Activated B cell treated with CpG ODN at 0.5 μM for 24 hours (primary cell): Measurements from ENCODE around the gene PNLIPRP1. TPM values are rescaled to one million over a fixed set of nuclear protein-coding genes. Genes with fewer than 3 reads are reported as not detected.

ENCODE experiments used
- ATAC-seq: fragments of 200-7000 bp; cut with Tn5 transposase; one replicate; pipeline ENCODE4 v1.10.0; 2021; ENCODE audit warnings: low read depth, mild to moderate bottlenecking, moderate library complexity
- CTCF ChIA-PET: fragments of 350-600 bp; sonication (Branson Sonifier 250); formaldehyde crosslinking; loops from one replicate; lab custom pipeline; 2021; ENCODE audit warnings: antibody characterized with exemption; lab: Charles Lee
- POLR2A ChIA-PET: fragments of 350-600 bp; sonication (Branson Sonifier 250); formaldehyde crosslinking; loops from one replicate; lab custom pipeline; 2021; ENCODE audit warnings: antibody characterized with exemption; lab: Charles Lee
- DNase-seq: peaks from one replicate; pipeline ENCODE4 v3.0.0; 2022
- H3K27ac Mint-ChIP-seq: one replicate; pipeline ENCODE4 v1.8.0; 2020; ENCODE audit warnings: mixed read lengths
- H3K27me3 Mint-ChIP-seq: one replicate; pipeline ENCODE4 v1.8.0; 2021; ENCODE audit warnings: mixed read lengths
- H3K36me3 Mint-ChIP-seq: one replicate; pipeline ENCODE4 v1.8.0; 2021; ENCODE audit warnings: low read depth, mixed read lengths
- H3K4me1 Mint-ChIP-seq: one replicate; pipeline ENCODE4 v1.8.0; 2021; ENCODE audit warnings: mixed read lengths
- H3K4me3 Mint-ChIP-seq: one replicate; pipeline ENCODE4 v1.8.0; 2020; ENCODE audit warnings: mild to moderate bottlenecking, mixed read lengths
- H3K9me3 Mint-ChIP-seq: one replicate; pipeline ENCODE4 v1.8.0; 2020; ENCODE audit warnings: mixed read lengths
- intact Hi-C: fragments of 100-400 bp; cut with micrococcal nuclease; formaldehyde crosslinking; loops from one replicate; pipeline ENCODE4 v1.15.1; 2024
- total RNA-seq: library from RNA; stranded (reverse); gene quantifications from 2 replicates; pipeline ENCODE4 v1.2.3, GENCODE V29; 2022
- TF ChIP-seq, protein P1 (sequence below): fragments of 200-600 bp; IDR thresholded peaks from one replicate; pipeline ENCODE4 v1.8.0; 2022; ENCODE audit warnings: antibody characterized with exemption, mild to moderate bottlenecking

PNLIPRP1 gene
- total RNA-seq, 1 donor from 2014 or later, result not detected

DNA sequence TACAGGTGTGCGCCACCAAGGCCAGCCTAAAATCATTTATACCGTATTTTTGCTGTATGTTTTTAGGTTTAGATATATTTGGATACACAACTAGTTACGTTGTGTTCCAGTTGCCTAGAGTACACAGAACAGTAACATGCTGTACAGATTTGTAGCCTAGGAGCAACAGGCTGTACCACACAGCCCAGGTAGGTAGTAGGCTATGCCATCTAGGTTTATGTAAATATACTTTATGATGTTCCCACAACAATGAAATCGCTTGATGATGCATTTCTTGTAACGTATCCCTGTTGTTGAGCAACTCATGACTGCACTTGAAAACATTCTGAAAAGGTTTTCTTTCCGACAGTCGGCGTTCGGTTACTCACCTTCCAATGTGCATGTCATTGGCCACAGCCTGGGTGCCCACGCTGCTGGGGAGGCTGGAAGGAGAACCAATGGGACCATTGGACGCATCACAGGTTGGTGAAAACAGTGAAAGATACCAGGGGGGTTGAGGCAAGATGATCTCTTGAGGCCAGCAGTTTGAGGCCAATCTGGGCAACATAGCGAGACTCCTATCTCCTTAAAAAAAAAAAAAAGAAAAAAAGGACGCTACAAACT, 37.3 kb upstream of the PNLIPRP1 start:
- DNase-seq (no peak), ATAC-seq (no peak)
- CTCF ChIA-PET, result no interaction called here
- intact Hi-C loops, result no loop called here
- Mint-ChIP-seq H3K4me1 (no peaks in the 10 kb centered on the region), H3K27me3 (no peaks in the 10 kb centered on the region), H3K4me3 (no peak overlapping the region), H3K27ac (no peak overlapping the region), H3K36me3 (no peaks in the 10 kb centered on the region), H3K9me3 (no peaks in the 10 kb centered on the region)
- TF ChIP-seq, protein P1, sequence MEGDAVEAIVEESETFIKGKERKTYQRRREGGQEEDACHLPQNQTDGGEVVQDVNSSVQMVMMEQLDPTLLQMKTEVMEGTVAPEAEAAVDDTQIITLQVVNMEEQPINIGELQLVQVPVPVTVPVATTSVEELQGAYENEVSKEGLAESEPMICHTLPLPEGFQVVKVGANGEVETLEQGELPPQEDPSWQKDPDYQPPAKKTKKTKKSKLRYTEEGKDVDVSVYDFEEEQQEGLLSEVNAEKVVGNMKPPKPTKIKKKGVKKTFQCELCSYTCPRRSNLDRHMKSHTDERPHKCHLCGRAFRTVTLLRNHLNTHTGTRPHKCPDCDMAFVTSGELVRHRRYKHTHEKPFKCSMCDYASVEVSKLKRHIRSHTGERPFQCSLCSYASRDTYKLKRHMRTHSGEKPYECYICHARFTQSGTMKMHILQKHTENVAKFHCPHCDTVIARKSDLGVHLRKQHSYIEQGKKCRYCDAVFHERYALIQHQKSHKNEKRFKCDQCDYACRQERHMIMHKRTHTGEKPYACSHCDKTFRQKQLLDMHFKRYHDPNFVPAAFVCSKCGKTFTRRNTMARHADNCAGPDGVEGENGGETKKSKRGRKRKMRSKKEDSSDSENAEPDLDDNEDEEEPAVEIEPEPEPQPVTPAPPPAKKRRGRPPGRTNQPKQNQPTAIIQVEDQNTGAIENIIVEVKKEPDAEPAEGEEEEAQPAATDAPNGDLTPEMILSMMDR, result no peak
- POLR2A ChIA-PET, result no interaction called here

DNA sequence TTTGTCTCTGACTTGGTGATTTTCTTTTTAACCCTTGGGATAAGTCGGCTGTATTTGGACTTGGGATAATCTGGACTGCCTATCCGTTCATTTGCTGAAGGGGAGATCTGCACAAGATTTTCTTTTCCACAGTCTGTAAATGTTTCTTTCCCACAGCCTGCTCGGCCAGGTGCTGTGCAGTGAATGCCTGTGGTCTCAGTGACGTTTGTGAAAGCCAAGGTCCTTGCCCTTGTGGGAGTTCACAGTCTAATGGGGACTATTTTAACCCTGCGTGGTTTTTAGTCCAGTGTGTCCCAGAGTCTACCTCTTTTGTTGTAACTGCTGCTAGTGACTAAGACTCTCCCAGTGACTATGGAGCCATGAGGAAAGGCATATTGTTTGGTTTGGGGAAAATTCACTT, 36.1 kb upstream of the PNLIPRP1 start:
- no peaks in the 10 kb centered on the region for H3K27me3 Mint-ChIP-seq
- no peak for ATAC-seq
- DNase-seq, result no peak
- H3K4me3 Mint-ChIP-seq, result no peak overlapping the region
- H3K4me1 Mint-ChIP-seq, result no peaks in the 10 kb centered on the region
- TF ChIP-seq, protein P1, result no peak
- no peaks in the 10 kb centered on the region for H3K9me3 Mint-ChIP-seq
- POLR2A ChIA-PET, result no interaction called here
- H3K36me3 Mint-ChIP-seq, result no peaks in the 10 kb centered on the region
- intact Hi-C loops, result no loop called here
- CTCF ChIA-PET, result no interaction called here
- no peak overlapping the region for H3K27ac Mint-ChIP-seq

DNA sequence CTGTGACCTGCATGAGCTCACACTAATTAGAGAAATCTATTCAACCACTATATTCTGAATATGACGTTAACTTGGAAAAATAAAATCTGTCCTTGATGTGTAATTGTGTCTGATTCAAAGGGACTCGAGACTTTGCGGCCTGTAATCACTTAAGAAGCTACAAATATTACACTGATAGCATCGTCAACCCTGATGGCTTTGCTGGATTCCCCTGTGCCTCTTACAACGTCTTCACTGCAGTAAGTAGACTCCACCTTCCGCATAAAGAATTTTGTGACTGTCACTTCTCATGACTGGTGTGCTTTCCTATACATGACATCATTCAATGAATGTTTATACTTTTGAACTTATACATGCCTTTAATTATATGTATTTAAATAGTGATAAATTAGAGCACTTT, 34.9 kb upstream of the PNLIPRP1 start:
- H3K4me3 Mint-ChIP-seq, result no peak overlapping the region
- DNase-seq (no peak), ATAC-seq (no peak)
- H3K9me3 Mint-ChIP-seq, result no peaks in the 10 kb centered on the region
- no peak overlapping the region for H3K27ac Mint-ChIP-seq
- H3K27me3 Mint-ChIP-seq, result no peaks in the 10 kb centered on the region
- TF ChIP-seq, protein P1, result no peak
- no peaks in the 10 kb centered on the region for H3K36me3 Mint-ChIP-seq
- POLR2A ChIA-PET, result no interaction called here
- H3K4me1 Mint-ChIP-seq, result no peaks in the 10 kb centered on the region
- CTCF ChIA-PET, result no interaction called here
- intact Hi-C loops, result no loop called here

- H3K27me3 Mint-ChIP-seq, result no peaks in the 10 kb centered on the region
- TF ChIP-seq, protein P1, result no peak
- POLR2A ChIA-PET, result no interaction called here
- ATAC-seq, result no peak
- H3K36me3 Mint-ChIP-seq, result no peaks in the 10 kb centered on the region
- no peak overlapping the region for H3K27ac Mint-ChIP-seq
- no peaks in the 10 kb centered on the region for H3K4me1 Mint-ChIP-seq
- no peak overlapping the region for H3K4me3 Mint-ChIP-seq
- H3K9me3 Mint-ChIP-seq, result no peaks in the 10 kb centered on the region
- intact Hi-C loops, result no loop called here
- CTCF ChIA-PET, result no interaction called here
- no peak for DNase-seq
Observed at GRCh38 chr10:116557305-116557880, 33.4 kb upstream of the PNLIPRP1 start.

DNA sequence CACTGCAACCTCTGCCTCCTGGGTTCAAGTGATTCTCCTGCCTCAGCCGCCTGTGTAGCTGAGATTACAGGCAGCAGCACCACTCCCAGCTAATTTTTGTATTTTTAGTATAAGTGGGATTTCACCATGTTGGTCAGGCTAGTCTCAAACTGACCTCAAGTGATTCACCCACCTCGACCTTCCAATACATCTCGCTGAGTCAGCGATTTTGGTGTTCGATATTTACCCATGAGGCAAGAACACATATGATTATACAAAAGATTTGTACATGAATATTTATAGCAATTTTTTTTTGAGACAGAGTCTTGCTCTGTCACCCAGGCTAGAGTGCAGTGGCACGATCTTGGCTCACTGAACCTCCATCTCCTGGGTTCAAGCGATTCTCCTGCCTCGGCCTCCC, 25.2 kb upstream of the PNLIPRP1 start:
- peaks cover 6% of the 10 kb centered on the region for H3K9me3 Mint-ChIP-seq

More for the DNA sequence above, 25.2 kb upstream of the PNLIPRP1 start:
- Mint-ChIP-seq H3K27me3 (no peaks in the 10 kb centered on the region), H3K36me3 (no peaks in the 10 kb centered on the region), H3K4me1 (no peaks in the 10 kb centered on the region), H3K27ac (no peak overlapping the region), H3K4me3 (no peak overlapping the region)
- TF ChIP-seq, protein P1, result no peak
- ATAC-seq (no peak), DNase-seq (no peak)
- POLR2A ChIA-PET, result no interaction called here
- intact Hi-C loops, result no loop called here
- CTCF ChIA-PET, result no interaction called here
